HG02571 (cell line): ENCODE measurements around the gene WWOX.

Experiments
- ATAC-seq: cut with Tn5 transposase; IDR thresholded peaks from one replicate; pipeline ENCODE4 v1.9.1; 2021; ENCODE audit warnings: mild to moderate bottlenecking, moderate library complexity; ENCODE audit not compliant: unreplicated experiment

Gene WWOX

GRCh38 chr16:78485188-78485916, 385.9 kb downstream of the WWOX start:
- ATAC-seq: no peak

- ATAC-seq: no peak
Observed at GRCh38 chr16:78485917-78486257, 386.4 kb downstream of the WWOX start.

- no peak for ATAC-seq
Observed at GRCh38 chr16:78487471-78487870, 388.0 kb downstream of the WWOX start.

GRCh38 chr16:78489072-78489471, 389.6 kb downstream of the WWOX start:
- ATAC-seq: no peak

- ATAC-seq: no peak
Observed at GRCh38 chr16:78489631-78490030, 390.2 kb downstream of the WWOX start.

GRCh38 chr16:78490431-78490830, 391.0 kb downstream of the WWOX start:
- ATAC-seq: no peak

- ATAC-seq: no peak
Observed at GRCh38 chr16:78490847-78491246, 391.4 kb downstream of the WWOX start.

GRCh38 chr16:78493573-78493972, 394.1 kb downstream of the WWOX start:
- ATAC-seq: no peak

GRCh38 chr16:78494105-78494504, 394.7 kb downstream of the WWOX start:
- no peak for ATAC-seq

- ATAC-seq: no peak
Observed at GRCh38 chr16:78494674-78495073, 395.2 kb downstream of the WWOX start.

GRCh38 chr16:78496189-78496588, 396.7 kb downstream of the WWOX start:
- no peak for ATAC-seq

GRCh38 chr16:78499399-78499798, 399.9 kb downstream of the WWOX start:
- no peak for ATAC-seq

GRCh38 chr16:78500659-78501270, 401.3 kb downstream of the WWOX start:
- ATAC-seq: no peak

- no peak for ATAC-seq
Observed at GRCh38 chr16:78501744-78502143, 402.3 kb downstream of the WWOX start.

- ATAC-seq: no peak
Observed at GRCh38 chr16:78502812-78503350, 403.4 kb downstream of the WWOX start.

- ATAC-seq: no peak
Observed at GRCh38 chr16:78503602-78504001, 404.1 kb downstream of the WWOX start.

- no peak for ATAC-seq
Observed at GRCh38 chr16:78504401-78504851, 405.0 kb downstream of the WWOX start.

- no peak for ATAC-seq
Observed at GRCh38 chr16:78505036-78505435, 405.6 kb downstream of the WWOX start.

GRCh38 chr16:78505544-78506366, 406.3 kb downstream of the WWOX start:
- ATAC-seq: no peak

- ATAC-seq: no peak
Observed at GRCh38 chr16:78506367-78507193, 407.1 kb downstream of the WWOX start.

- ATAC-seq: no peak
Observed at GRCh38 chr16:78507576-78507975, 408.1 kb downstream of the WWOX start.
